ENCODE data around the gene ARHGAP4.

DNA sequence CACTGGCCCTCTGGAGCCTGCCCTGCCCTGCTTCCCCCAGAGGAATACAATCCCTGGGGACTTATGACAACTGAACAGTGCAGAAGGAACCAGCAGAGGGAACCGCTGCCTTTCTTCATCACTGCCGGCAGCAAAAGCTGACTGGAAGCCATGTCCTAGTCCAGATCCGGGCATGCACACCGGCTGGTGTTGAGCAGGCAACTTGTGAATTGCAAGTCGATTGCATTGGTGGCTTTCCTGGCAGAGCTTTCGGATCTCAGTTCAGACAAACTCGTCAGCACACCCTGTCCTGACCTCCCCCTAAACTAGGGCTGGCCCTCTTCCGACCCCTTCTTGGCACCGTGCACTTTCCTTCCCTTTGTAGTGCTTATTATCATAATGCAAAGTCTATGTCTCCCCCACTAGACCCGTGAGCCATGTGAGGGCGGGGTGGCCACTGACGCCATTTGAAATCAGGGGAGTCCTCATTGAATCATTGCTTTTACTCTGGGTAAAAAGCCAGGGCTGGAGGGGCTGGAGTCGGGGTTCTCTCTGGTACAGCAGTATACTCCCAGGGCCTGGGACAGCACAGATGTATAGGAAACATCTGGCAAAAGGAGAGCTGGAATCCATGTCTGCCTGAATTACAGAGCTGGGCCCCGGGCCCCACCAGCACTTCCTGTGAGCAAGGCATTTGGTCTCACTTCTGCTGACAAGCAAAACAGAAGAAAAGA lies 1.8 kb downstream of the ARHGAP4 start:
- TF ChIP-seq, protein P1, sequence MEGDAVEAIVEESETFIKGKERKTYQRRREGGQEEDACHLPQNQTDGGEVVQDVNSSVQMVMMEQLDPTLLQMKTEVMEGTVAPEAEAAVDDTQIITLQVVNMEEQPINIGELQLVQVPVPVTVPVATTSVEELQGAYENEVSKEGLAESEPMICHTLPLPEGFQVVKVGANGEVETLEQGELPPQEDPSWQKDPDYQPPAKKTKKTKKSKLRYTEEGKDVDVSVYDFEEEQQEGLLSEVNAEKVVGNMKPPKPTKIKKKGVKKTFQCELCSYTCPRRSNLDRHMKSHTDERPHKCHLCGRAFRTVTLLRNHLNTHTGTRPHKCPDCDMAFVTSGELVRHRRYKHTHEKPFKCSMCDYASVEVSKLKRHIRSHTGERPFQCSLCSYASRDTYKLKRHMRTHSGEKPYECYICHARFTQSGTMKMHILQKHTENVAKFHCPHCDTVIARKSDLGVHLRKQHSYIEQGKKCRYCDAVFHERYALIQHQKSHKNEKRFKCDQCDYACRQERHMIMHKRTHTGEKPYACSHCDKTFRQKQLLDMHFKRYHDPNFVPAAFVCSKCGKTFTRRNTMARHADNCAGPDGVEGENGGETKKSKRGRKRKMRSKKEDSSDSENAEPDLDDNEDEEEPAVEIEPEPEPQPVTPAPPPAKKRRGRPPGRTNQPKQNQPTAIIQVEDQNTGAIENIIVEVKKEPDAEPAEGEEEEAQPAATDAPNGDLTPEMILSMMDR (IDR thresholded peaks at IDR 0.05), result peak in 4 of 5 experiments; percentile 15 to 34 (median 25)
- no peak for TF ChIP-seq POLR2A (IDR thresholded peaks at IDR 0.05)

All from tibial nerve (tissue), 3 donors.